ENCODE data around the gene ARF1.

The ARF1 gene

GRCh38 chr1:228112617-228113016 lies 30.1 kb downstream of the ARF1 start:
- Histone ChIP-seq H3K9me3 (ENCODE audit: control insufficient read depth, insufficient read depth, low read depth, low read length) (no peaks in the 10 kb centered on the region), H3K27ac (ENCODE audit: extremely low read depth, low read depth, low read length) (no peak overlapping the region), H3K36me3 (ENCODE audit: control insufficient read depth in 2 of 2, insufficient read depth in 1 of 2, low read length in 2 of 2) (peaks cover 0 to 4% of the 10 kb centered on the region in 2 experiments; a peak in 1 of 3 replicates), H3K4me3 (ENCODE audit: low read depth, low read length) (no peak overlapping the region), H3K4me1 (ENCODE audit: control insufficient read depth, insufficient read depth, low read length) (0 out of 2 replicates have a peak, but pooled peaks cover 3% of the 10 kb centered on the region)
- TF ChIP-seq INSM2 (tag by site-specific recombination; IDR thresholded peaks at IDR 0.05) (no peak), ZNF555 (tag by site-specific recombination; conservative IDR thresholded peaks at IDR 0.05) (no peak), ZNF548 (tag by site-specific recombination; IDR thresholded peaks at IDR 0.05) (no peak), GLIS1 (tag by site-specific recombination; IDR thresholded peaks at IDR 0.05) (no peak), PATZ1 (tag by site-specific recombination; IDR thresholded peaks at IDR 0.05) (no peak), ZBTB8A (tag by site-specific recombination; IDR thresholded peaks at IDR 0.05) (no peak), PRDM2 (tag by site-specific recombination; IDR thresholded peaks at IDR 0.05; ENCODE audit: borderline replicate concordance) (no peak), ZBTB20 (tag by site-specific recombination; IDR thresholded peaks at IDR 0.05) (no peak), ZNF248 (tag by site-specific recombination; IDR thresholded peaks at IDR 0.05) (no peak), MYNN (tag by site-specific recombination; IDR thresholded peaks at IDR 0.05; ENCODE audit: borderline replicate concordance) (no peak), ZSCAN5A (tag by site-specific recombination; IDR thresholded peaks at IDR 0.05) (no peak), ZNF544 (tag by site-specific recombination; IDR thresholded peaks at IDR 0.05) (no peak), ZNF18 (tag by site-specific recombination; IDR thresholded peaks at IDR 0.05) (no peak), ZNF37A (tag by site-specific recombination; IDR thresholded peaks at IDR 0.05) (no peak), ZNF670 (tag by site-specific recombination; IDR thresholded peaks at IDR 0.05; ENCODE audit: low read depth) (no peak), ZNF302 (tag by site-specific recombination; IDR thresholded peaks at IDR 0.05; ENCODE audit: low read depth) (no peak), HOXC10 (CRISPR knock-in tag; IDR thresholded peaks at IDR 0.05) (no peak), ZNF184 (tag by site-specific recombination; IDR thresholded peaks at IDR 0.05) (no peak)
- ChIA-PET POLR2A (no interaction called here), CTCF (interaction anchor here (1.4 to 9.9 kb wide), 2 partner anchors 10 to 19 kb away, joined by 4 to 57 read pairs; no protein-coding TSS in a partner anchor)

Data from HEK293 (cell line).